IMR-90 (cell line): ENCODE measurements around the gene SLAMF9.

Experiments
- CTCF ChIP-seq: conservative IDR thresholded peaks from 2 replicates; pipeline ENCODE4 v1.5.1; 2012; ENCODE audit warnings: mild to moderate bottlenecking, low read depth, low read length, improper control_type of control experiment
- MAZ ChIP-seq: IDR thresholded peaks from 2 replicates; pipeline ENCODE4 v1.6.1; 2012; ENCODE audit warnings: low read depth, mild to moderate bottlenecking, low read length, improper control_type of control experiment, moderate library complexity, borderline replicate concordance
- NFE2L2 ChIP-seq: fragments of 150-350 bp; IDR thresholded peaks from 2 replicates; pipeline ENCODE4 v1.6.1; 2016; ENCODE audit warnings: low read depth, mild to moderate bottlenecking, low read length
- POLR2A ChIP-seq: IDR thresholded peaks from 2 replicates; pipeline ENCODE4 v1.6.1; 2012; ENCODE audit warnings: mild to moderate bottlenecking, low read depth, low read length
- RAD21 ChIP-seq: IDR thresholded peaks from 2 replicates; pipeline ENCODE4 v1.6.1; 2012; ENCODE audit warnings: low read length, improper control_type of control experiment
- RFX5 ChIP-seq: IDR thresholded peaks from 2 replicates; pipeline ENCODE4 v1.8.0; 2012; ENCODE audit warnings: low read depth, mild to moderate bottlenecking, low read length, moderate library complexity

- no peak for TF ChIP-seq CTCF
- no peak for TF ChIP-seq POLR2A
- TF ChIP-seq RAD21: no peak
- no peak for TF ChIP-seq RFX5
- TF ChIP-seq NFE2L2: no peak
- TF ChIP-seq MAZ: no peak
Observed at GRCh38 chr1:159972443-159973205, 18.6 kb upstream of the SLAMF9 start.
